ENCODE results near the gene SH2D2A.

The SH2D2A gene

GRCh38 chr1:156816561-156817328 lies at the start of gene SH2D2A:
Gene SH2D2A, minus strand, starts transcription at chr1:156816848. Its CDS starts 140 bp downstream, at chr1:156816708.
- Histone ChIP-seq H3K27ac (ENCODE audit: low read depth in 2 of 2, low read length in 2 of 2) (peak within 1 kb of the TSS; percentile 69 to 84), H3K27me3 (ENCODE audit: control insufficient read depth in 2 of 2, insufficient read depth in 2 of 2, low read length in 2 of 2) (no peaks in the 10 kb centered on the region), H3K9ac (ENCODE audit: low read depth in 1 of 2, low read length in 2 of 2) (peak within 1 kb of the TSS; percentile 15 to 60), H3K4me1 (ENCODE audit: control insufficient read depth in 2 of 2, insufficient read depth in 2 of 2, low read length in 2 of 2) (peaks cover 16 to 18% of the 10 kb centered on the region in 2 donors), H3K4me3 (ENCODE audit: low read length in 2 of 2) (peak within 1 kb of the TSS; percentile 51 to 57), H3K36me3 (ENCODE audit: control insufficient read depth in 2 of 2, insufficient read depth in 2 of 2, low read length in 2 of 2) (no peaks in the 10 kb centered on the region), H3K9me3 (ENCODE audit: control insufficient read depth in 2 of 2, low read length in 2 of 2) (no peaks in the 10 kb centered on the region)

DNA sequence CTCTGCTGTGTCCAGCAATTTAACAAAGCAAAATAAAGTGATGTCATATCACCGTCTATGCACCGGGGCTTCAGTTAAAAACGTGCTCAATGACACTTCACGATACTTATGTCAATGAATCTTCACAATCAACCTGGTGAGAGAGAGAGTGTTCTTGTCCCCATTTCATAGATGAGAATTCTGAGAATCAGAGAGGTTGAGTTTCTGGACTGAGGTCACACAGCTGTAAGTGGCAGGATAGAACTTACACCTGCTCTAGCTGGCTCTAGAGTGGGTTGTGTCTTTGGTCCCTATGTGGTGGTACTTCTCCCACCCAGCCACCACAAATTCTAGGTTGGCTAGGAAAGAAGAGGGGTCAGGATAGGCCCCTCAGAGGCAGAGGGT lies 49.2 kb upstream of the SH2D2A start:
- Histone ChIP-seq H3K9ac (ENCODE audit: low read depth in 1 of 2, low read length in 2 of 2) (no peak overlapping the region), H3K9me3 (ENCODE audit: control insufficient read depth in 2 of 2, low read length in 2 of 2) (no peaks in the 10 kb centered on the region), H3K36me3 (ENCODE audit: control insufficient read depth in 2 of 2, insufficient read depth in 2 of 2, low read length in 2 of 2) (no peaks in the 10 kb centered on the region), H3K4me3 (ENCODE audit: low read length in 2 of 2) (no peak overlapping the region), H3K27me3 (ENCODE audit: control insufficient read depth in 2 of 2, insufficient read depth in 2 of 2, low read length in 2 of 2) (peaks cover 19 to 29% of the 10 kb centered on the region in 2 donors), H3K4me1 (ENCODE audit: control insufficient read depth in 2 of 2, insufficient read depth in 2 of 2, low read length in 2 of 2) (no peaks in the 10 kb centered on the region), H3K27ac (ENCODE audit: low read depth in 2 of 2, low read length in 2 of 2) (no peak overlapping the region)

- Histone ChIP-seq H3K4me3 (ENCODE audit: low read length in 2 of 2) (no peak overlapping the region), H3K27me3 (ENCODE audit: control insufficient read depth in 2 of 2, insufficient read depth in 2 of 2, low read length in 2 of 2) (peaks cover 20 to 31% of the 10 kb centered on the region in 2 donors), H3K36me3 (ENCODE audit: control insufficient read depth in 2 of 2, insufficient read depth in 2 of 2, low read length in 2 of 2) (no peaks in the 10 kb centered on the region), H3K27ac (ENCODE audit: low read depth in 2 of 2, low read length in 2 of 2) (no peak overlapping the region), H3K9ac (ENCODE audit: low read depth in 1 of 2, low read length in 2 of 2) (no peak overlapping the region), H3K4me1 (ENCODE audit: control insufficient read depth in 2 of 2, insufficient read depth in 2 of 2, low read length in 2 of 2) (peaks cover 1 to 2% of the 10 kb centered on the region in 2 donors), H3K9me3 (ENCODE audit: control insufficient read depth in 2 of 2, low read length in 2 of 2) (no peaks in the 10 kb centered on the region)
Observed at GRCh38 chr1:156865258-156865657, 48.6 kb upstream of the SH2D2A start.

DNA sequence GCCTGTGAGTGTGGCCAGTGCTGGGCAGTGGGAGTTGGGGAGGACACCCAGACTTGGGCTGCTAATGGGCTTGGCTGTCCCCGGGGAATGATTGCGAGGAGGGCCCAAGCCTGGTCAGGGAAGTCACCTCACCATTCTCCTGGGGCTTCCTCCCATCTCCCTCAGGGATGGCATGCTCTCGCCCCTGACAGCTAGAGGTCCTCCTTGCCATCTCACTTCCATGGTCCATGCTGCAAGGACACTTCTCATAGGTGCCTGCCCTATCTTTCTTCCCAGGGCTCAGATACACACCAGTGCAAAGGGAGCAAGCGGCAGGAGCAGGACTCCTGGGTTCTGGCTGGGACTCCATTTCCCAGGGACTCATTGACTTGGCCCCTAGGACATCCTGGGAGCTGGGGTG lies 48.1 kb upstream of the SH2D2A start:
- no peak overlapping the region for H3K27ac ChIP-seq (ENCODE audit: low read depth in 2 of 2, low read length in 2 of 2)
- H3K4me3 ChIP-seq (ENCODE audit: low read length in 2 of 2) = no peak overlapping the region
- no peak overlapping the region for H3K9ac ChIP-seq (ENCODE audit: low read depth in 1 of 2, low read length in 2 of 2)
- peaks cover 4 to 5% of the 10 kb centered on the region in 2 donors for H3K4me1 ChIP-seq (ENCODE audit: control insufficient read depth in 2 of 2, insufficient read depth in 2 of 2, low read length in 2 of 2)
- H3K9me3 ChIP-seq (ENCODE audit: control insufficient read depth in 2 of 2, low read length in 2 of 2) = no peaks in the 10 kb centered on the region
- peaks cover 24 to 36% of the 10 kb centered on the region in 2 donors for H3K27me3 ChIP-seq (ENCODE audit: control insufficient read depth in 2 of 2, insufficient read depth in 2 of 2, low read length in 2 of 2)
- H3K36me3 ChIP-seq (ENCODE audit: control insufficient read depth in 2 of 2, insufficient read depth in 2 of 2, low read length in 2 of 2) = no peaks in the 10 kb centered on the region

GRCh38 chr1:156863631-156864030 lies 47.0 kb upstream of the SH2D2A start:
- Histone ChIP-seq H3K4me3 (ENCODE audit: low read length in 2 of 2) (no peak overlapping the region), H3K27ac (ENCODE audit: low read depth in 2 of 2, low read length in 2 of 2) (no peak overlapping the region), H3K9me3 (ENCODE audit: control insufficient read depth in 2 of 2, low read length in 2 of 2) (no peaks in the 10 kb centered on the region), H3K36me3 (ENCODE audit: control insufficient read depth in 2 of 2, insufficient read depth in 2 of 2, low read length in 2 of 2) (no peaks in the 10 kb centered on the region), H3K4me1 (ENCODE audit: control insufficient read depth in 2 of 2, insufficient read depth in 2 of 2, low read length in 2 of 2) (peaks cover 8% of the 10 kb centered on the region in 2 donors), H3K9ac (ENCODE audit: low read depth in 1 of 2, low read length in 2 of 2) (no peak overlapping the region), H3K27me3 (ENCODE audit: control insufficient read depth in 2 of 2, insufficient read depth in 2 of 2, low read length in 2 of 2) (peaks cover 31 to 46% of the 10 kb centered on the region in 2 donors)

- Histone ChIP-seq H3K4me1 (ENCODE audit: control insufficient read depth in 2 of 2, insufficient read depth in 2 of 2, low read length in 2 of 2) (peaks cover 8% of the 10 kb centered on the region in 2 donors), H3K36me3 (ENCODE audit: control insufficient read depth in 2 of 2, insufficient read depth in 2 of 2, low read length in 2 of 2) (no peaks in the 10 kb centered on the region), H3K4me3 (ENCODE audit: low read length in 2 of 2) (no peak overlapping the region), H3K27me3 (ENCODE audit: control insufficient read depth in 2 of 2, insufficient read depth in 2 of 2, low read length in 2 of 2) (peaks cover 36 to 51% of the 10 kb centered on the region in 2 donors), H3K9ac (ENCODE audit: low read depth in 1 of 2, low read length in 2 of 2) (no peak overlapping the region), H3K9me3 (ENCODE audit: control insufficient read depth in 2 of 2, low read length in 2 of 2) (no peaks in the 10 kb centered on the region), H3K27ac (ENCODE audit: low read depth in 2 of 2, low read length in 2 of 2) (no peak overlapping the region)
Observed at GRCh38 chr1:156862997-156863599, 46.5 kb upstream of the SH2D2A start.

DNA sequence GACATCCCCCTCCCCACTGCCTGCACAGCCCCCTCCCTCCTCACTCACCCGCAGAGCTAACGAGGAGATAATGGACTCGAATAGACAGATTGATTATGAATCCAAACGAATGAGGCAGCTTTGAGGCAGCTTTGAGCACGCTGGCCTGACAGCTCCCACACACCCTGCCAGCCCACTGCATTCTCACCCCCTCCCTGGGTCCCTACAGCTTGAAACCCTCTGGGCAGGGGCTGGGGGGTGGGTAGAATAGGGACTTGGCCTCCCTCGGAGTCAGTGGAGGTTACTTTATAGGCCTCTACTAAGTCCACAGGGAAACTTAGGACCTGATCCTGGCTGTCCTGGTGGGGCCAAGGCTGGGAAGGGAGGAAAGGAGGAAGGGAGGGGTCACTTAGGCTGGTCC lies 45.9 kb upstream of the SH2D2A start:
- Histone ChIP-seq H3K4me3 (ENCODE audit: low read length in 2 of 2) (no peak overlapping the region), H3K27me3 (ENCODE audit: control insufficient read depth in 2 of 2, insufficient read depth in 2 of 2, low read length in 2 of 2) (peaks cover 41 to 55% of the 10 kb centered on the region in 2 donors), H3K36me3 (ENCODE audit: control insufficient read depth in 2 of 2, insufficient read depth in 2 of 2, low read length in 2 of 2) (no peaks in the 10 kb centered on the region), H3K27ac (ENCODE audit: low read depth in 2 of 2, low read length in 2 of 2) (no peak overlapping the region), H3K9me3 (ENCODE audit: control insufficient read depth in 2 of 2, low read length in 2 of 2) (no peaks in the 10 kb centered on the region), H3K4me1 (ENCODE audit: control insufficient read depth in 2 of 2, insufficient read depth in 2 of 2, low read length in 2 of 2) (peaks cover 8% of the 10 kb centered on the region in 2 donors), H3K9ac (ENCODE audit: low read depth in 1 of 2, low read length in 2 of 2) (no peak overlapping the region)

- peak within 1 kb of the TSS; percentile 37 to 57 for H3K4me3 ChIP-seq (ENCODE audit: low read length in 2 of 2)
- H3K4me1 ChIP-seq (ENCODE audit: control insufficient read depth in 2 of 2, insufficient read depth in 2 of 2, low read length in 2 of 2) = peaks cover 8% of the 10 kb centered on the region in 2 donors
- H3K27ac ChIP-seq (ENCODE audit: low read depth in 2 of 2, low read length in 2 of 2) = no peak within 1 kb of the TSS
- H3K27me3 ChIP-seq (ENCODE audit: control insufficient read depth in 2 of 2, insufficient read depth in 2 of 2, low read length in 2 of 2) = peaks cover 51 to 66% of the 10 kb centered on the region in 2 donors
- no peaks in the 10 kb centered on the region for H3K36me3 ChIP-seq (ENCODE audit: control insufficient read depth in 2 of 2, insufficient read depth in 2 of 2, low read length in 2 of 2)
- H3K9ac ChIP-seq (ENCODE audit: low read depth in 1 of 2, low read length in 2 of 2) = peak within 1 kb of the TSS in 1 of 2 donors; percentile 6
- no peaks in the 10 kb centered on the region for H3K9me3 ChIP-seq (ENCODE audit: control insufficient read depth in 2 of 2, low read length in 2 of 2)
Observed at GRCh38 chr1:156860628-156861423, 44.2 kb upstream of the SH2D2A start, which contains the start of gene NTRK1. Gene NTRK1, plus strand, starts transcription at chr1:156860865. Its CDS starts 70 bp downstream, at chr1:156860935.

DNA sequence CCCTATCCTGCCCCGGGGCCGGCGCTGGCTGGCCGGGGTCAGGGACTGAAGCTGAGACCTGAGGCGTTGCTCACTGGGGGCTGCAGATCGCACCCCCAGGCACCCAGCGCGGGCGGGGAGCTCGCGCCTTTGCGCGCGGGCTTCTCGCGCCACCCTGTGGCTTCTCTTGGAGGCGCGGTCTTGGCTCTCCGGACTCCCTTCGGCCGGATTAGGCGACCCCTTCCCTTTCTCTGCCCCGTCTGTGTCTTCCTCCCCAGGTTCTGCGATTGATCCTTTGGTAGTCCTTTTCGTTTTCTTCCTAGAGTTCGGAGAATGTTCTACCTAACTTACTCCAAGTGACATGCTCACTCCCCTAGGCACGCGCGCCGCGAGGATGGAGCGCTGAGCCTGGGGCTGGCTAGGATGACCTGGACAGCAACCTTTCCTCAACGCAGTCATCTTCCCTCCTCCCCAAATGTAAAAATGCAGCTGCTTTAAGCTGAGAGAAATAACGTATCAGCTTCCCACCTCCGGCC lies 43.5 kb upstream of the SH2D2A start:
- Histone ChIP-seq H3K36me3 (ENCODE audit: control insufficient read depth in 2 of 2, insufficient read depth in 2 of 2, low read length in 2 of 2) (no peaks in the 10 kb centered on the region), H3K4me3 (ENCODE audit: low read length in 2 of 2) (peak overlapping the region; percentile 37 to 57), H3K27ac (ENCODE audit: low read depth in 2 of 2, low read length in 2 of 2) (no peak overlapping the region), H3K4me1 (ENCODE audit: control insufficient read depth in 2 of 2, insufficient read depth in 2 of 2, low read length in 2 of 2) (peaks cover 8% of the 10 kb centered on the region in 2 donors), H3K27me3 (ENCODE audit: control insufficient read depth in 2 of 2, insufficient read depth in 2 of 2, low read length in 2 of 2) (peaks cover 51 to 66% of the 10 kb centered on the region in 2 donors), H3K9me3 (ENCODE audit: control insufficient read depth in 2 of 2, low read length in 2 of 2) (no peaks in the 10 kb centered on the region), H3K9ac (ENCODE audit: low read depth in 1 of 2, low read length in 2 of 2) (peak overlapping the region in 1 of 2 donors; percentile 6)
